Muscle layer of colon (tissue), 2 donors: ENCODE results near the gene PTPRD.

Source experiments
- H3K27ac ChIP-seq: one replicate; pipeline ENCODE4 v1.7.0; 2013; ENCODE audit warnings: low read depth, mild to moderate bottlenecking, low read length, moderate library complexity
- H3K27me3 ChIP-seq, 2 donors: one replicate each; pipeline ENCODE4 v1.7.0; 2013; ENCODE audit warnings: low read length in 2 of 2, mild to moderate bottlenecking in 2 of 2; ENCODE audit not compliant: insufficient read depth in 2 of 2, control insufficient read depth in 1 of 2
- H3K36me3 ChIP-seq: one replicate; pipeline ENCODE4 v1.7.0; 2013; ENCODE audit warnings: mild to moderate bottlenecking, low read length; ENCODE audit not compliant: insufficient read depth
- H3K4me1 ChIP-seq: one replicate; pipeline ENCODE4 v1.7.0; 2013; ENCODE audit warnings: mild to moderate bottlenecking, low read length; ENCODE audit not compliant: insufficient read depth
- H3K4me3 ChIP-seq, 2 donors: one replicate each; pipeline ENCODE4 v1.7.0; 2013; ENCODE audit warnings: low read length in 2 of 2, low read depth in 1 of 2, mild to moderate bottlenecking in 1 of 2, moderate library complexity in 1 of 2
- H3K9ac ChIP-seq: one replicate; pipeline ENCODE4 v1.7.0; 2013; ENCODE audit warnings: low read length
- H3K9me3 ChIP-seq: one replicate; pipeline ENCODE4 v1.7.0; 2013; ENCODE audit warnings: mild to moderate bottlenecking, low read length
- donor health status: abdominal sarcoma.
- donor health status: Adenocarcinoma of cecum.

PTPRD gene

DNA sequence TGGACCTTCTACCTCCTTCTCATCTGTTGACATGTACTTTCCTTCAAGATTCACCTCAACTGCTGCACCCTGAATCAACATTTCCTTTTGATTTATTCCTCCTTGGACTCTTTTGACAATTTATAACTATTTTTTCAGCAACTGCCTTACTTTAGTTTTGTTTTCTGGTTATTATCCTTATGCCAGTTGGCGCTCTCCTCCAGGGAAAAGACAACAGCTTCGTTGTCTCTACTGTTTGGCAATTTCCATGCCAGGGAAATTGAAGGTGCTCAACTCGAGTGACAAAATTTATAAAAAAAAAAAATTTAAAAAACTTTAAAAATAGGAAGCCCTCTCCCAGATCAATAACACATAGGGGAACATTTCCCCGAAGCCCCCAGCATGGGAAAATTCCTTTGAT lies 2264.0 kb downstream of the PTPRD start:
- H3K9me3 ChIP-seq: no peaks in the 10 kb centered on the region
- no peaks in the 10 kb centered on the region for H3K36me3 ChIP-seq
- H3K27ac ChIP-seq: no peak overlapping the region
- H3K4me3 ChIP-seq: no peak overlapping the region
- H3K4me1 ChIP-seq: no peaks in the 10 kb centered on the region
- H3K27me3 ChIP-seq: no peaks in the 10 kb centered on the region
- H3K9ac ChIP-seq: no peak overlapping the region

DNA sequence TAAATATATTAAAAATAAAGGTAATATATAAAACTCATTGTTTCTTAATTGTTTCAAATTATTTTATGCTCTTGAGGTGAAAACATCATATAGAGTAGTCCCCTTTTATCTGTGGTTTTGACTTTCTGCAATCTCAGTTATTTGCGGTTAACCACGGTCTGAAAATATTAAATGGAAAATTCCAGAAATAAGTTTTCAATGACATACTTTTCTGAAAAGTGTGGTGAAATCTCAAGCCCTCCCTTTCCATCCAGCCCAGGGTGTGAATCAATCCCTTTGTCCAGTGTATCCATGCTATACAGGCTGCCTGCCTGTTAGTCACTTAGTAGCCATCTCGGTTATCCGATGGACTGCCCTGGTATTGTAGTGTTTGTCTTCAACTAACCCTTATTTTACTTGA lies 2266.5 kb downstream of the PTPRD start:
- H3K4me1 ChIP-seq: no peaks in the 10 kb centered on the region
- H3K4me3 ChIP-seq: no peak overlapping the region
- no peak overlapping the region for H3K9ac ChIP-seq
- H3K27me3 ChIP-seq: no peaks in the 10 kb centered on the region
- no peaks in the 10 kb centered on the region for H3K9me3 ChIP-seq
- H3K36me3 ChIP-seq: no peaks in the 10 kb centered on the region
- H3K27ac ChIP-seq: no peak overlapping the region

DNA sequence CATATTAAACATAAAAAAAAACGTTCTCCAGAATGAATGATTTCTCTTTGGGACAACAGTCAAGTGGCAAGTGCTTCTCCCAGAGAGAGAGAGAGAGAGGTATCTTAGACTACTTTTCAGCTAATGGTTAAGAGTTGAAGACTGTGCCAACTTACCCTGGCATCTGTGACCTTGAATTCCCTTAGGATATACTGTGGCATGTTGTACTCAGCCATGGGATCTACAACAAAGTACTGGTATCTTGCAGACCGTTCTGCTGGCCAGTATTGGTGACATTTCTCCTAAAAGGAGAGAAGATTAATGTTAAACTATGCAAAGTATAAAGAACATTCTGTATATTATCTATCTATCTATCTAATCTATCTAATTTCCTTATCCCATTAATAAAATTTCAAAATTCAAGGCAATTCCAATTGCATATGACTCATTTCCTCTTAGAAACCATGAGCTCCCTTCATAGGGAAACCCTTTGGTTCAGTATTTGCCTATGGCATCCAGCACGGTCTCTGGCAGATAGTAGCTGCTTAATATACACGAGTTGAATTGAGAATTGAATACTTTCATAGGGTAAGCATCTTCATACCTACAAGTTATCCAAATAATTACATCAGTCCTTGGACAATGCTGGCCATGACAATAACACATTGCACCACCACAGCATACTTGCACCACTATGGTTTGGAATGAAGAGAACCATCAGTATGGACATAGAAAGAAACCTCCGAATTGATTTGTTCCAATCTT lies 2273.9 kb downstream of the PTPRD start:
- no peaks in the 10 kb centered on the region for H3K27me3 ChIP-seq
- no peaks in the 10 kb centered on the region for H3K4me1 ChIP-seq
- H3K9ac ChIP-seq: no peak overlapping the region
- H3K36me3 ChIP-seq: no peaks in the 10 kb centered on the region
- H3K4me3 ChIP-seq: no peak overlapping the region
- H3K27ac ChIP-seq: no peak overlapping the region
- no peaks in the 10 kb centered on the region for H3K9me3 ChIP-seq

DNA sequence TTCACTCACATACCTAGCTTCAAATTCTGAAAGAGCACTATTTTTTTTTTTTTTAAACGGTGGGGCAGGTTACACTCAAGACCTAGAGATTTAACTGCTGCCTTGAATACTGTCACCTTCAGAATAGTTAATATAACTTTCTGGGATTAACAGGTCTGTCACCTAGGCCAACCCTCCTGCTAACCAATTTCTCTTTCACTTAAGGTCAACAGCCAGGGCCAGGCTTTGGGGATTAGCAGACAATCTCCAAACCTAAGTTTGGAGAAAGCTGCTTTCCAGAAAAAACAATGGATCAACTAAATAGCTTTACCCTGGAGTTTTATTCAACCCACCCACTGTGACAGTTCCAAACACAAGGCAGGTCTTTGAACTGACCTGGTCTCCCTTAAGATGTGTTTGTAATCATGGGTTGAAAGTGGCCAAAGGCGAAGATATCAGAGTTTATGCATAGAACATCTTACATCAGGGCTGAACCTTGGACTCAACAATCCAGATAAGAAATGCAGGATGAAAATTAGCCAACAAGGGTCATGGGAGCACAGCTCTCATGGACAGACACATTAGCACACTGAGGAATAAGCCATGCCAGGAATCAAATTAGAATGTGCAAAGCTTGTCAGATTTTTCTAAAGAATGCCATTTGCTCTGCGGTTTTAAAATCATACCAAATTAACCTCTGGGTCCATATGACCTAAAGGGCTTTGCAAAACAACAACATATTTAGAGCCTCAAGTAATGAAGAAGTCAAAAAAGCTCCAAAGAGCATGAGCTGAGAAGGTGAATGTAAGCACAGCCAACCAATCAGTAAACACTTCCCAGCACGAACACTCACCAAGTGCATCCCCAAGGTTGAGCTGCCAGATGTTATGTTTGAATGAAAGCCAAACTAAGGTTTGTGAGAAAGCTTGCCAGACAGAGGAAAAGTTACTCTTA lies 2274.7 kb downstream of the PTPRD start:
- Histone ChIP-seq H3K4me3 (no peak overlapping the region), H3K36me3 (no peaks in the 10 kb centered on the region), H3K27ac (no peak overlapping the region), H3K9ac (no peak overlapping the region), H3K4me1 (no peaks in the 10 kb centered on the region), H3K27me3 (no peaks in the 10 kb centered on the region), H3K9me3 (no peaks in the 10 kb centered on the region)

DNA sequence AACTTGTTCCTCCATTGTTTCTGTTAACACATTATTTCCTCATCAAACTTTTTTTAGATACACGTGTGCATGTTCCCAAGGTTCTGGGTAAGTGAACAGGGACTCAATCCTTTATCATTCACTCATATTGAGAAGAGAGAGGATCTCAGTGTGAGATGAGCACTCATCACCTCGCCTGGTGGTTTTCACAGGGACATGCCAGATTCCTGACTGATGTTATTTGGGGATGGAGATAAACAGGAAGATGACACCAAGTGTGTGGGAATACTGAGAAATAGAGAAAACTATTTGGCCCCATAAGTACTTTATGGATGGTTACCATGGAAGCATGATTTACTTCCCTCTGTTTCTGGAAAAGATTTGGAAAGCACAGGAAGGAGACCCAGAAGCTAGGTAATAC lies 2279.9 kb downstream of the PTPRD start:
- Histone ChIP-seq H3K27me3 (no peaks in the 10 kb centered on the region), H3K9ac (no peak overlapping the region), H3K4me3 (no peak overlapping the region), H3K36me3 (no peaks in the 10 kb centered on the region), H3K27ac (no peak overlapping the region), H3K4me1 (no peaks in the 10 kb centered on the region), H3K9me3 (no peaks in the 10 kb centered on the region)

DNA sequence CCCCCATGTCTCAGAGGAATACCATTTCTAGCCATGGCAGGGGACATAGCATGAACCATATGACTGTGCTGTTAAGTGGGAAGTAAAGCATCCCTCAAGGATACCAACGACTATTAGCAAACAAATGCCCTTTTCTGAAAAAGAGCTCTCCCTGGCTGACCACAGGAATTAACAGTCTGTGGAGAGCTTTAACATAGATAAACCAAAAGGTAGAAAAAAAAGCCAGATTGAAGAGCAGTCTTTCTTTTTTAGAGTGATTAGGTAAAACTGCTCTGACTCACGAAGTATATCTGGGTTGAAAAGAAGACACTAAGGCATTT lies 2280.5 kb downstream of the PTPRD start:
- no peaks in the 10 kb centered on the region for H3K36me3 ChIP-seq

DNA sequence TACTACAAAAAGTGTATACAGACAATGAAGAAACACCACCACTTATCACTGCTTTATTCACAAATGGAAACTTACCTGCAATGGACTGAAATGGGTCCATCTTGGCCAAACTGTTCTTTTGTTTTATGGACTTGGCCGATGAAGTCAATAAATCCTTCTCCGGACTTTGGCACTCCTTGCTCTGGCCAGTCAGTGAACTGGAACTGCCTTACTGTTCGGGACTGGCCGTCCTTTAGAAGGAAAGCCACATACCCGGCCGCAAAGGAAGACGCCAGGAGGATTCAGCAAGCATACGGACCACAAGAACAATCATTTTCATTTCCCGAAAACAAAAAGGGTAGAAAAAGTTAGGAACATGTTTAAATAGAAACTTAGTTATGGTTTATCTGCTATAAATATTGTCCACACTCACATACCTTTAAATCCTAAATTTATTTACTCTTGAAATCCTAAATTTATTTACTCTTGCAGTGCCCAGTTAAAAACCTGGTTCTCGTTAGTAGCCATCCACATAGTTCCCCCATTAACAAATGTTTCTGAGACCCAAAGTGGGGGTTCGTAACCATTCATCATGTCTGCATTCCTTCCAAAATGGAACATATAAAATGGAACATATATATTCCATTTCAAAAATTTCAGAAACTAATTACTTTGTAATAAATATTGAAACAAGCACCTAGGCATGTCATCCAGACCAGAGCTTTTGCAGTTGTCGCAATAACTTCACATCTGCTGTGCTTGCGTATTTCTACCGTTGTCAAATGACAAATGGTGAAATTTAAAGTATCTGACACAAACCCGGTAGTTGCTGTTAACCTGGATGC lies 2281.1 kb downstream of the PTPRD start:
- Histone ChIP-seq H3K9ac (no peak overlapping the region), H3K4me1 (no peaks in the 10 kb centered on the region), H3K27me3 (no peaks in the 10 kb centered on the region), H3K36me3 (no peaks in the 10 kb centered on the region), H3K27ac (no peak overlapping the region), H3K4me3 (no peak overlapping the region), H3K9me3 (no peaks in the 10 kb centered on the region)

More for the DNA sequence above, 2280.5 kb downstream of the PTPRD start:
- H3K9me3 ChIP-seq: no peaks in the 10 kb centered on the region
- no peak overlapping the region for H3K27ac ChIP-seq
- no peaks in the 10 kb centered on the region for H3K4me1 ChIP-seq
- H3K9ac ChIP-seq: no peak overlapping the region
- H3K4me3 ChIP-seq: no peak overlapping the region
- no peaks in the 10 kb centered on the region for H3K27me3 ChIP-seq

DNA sequence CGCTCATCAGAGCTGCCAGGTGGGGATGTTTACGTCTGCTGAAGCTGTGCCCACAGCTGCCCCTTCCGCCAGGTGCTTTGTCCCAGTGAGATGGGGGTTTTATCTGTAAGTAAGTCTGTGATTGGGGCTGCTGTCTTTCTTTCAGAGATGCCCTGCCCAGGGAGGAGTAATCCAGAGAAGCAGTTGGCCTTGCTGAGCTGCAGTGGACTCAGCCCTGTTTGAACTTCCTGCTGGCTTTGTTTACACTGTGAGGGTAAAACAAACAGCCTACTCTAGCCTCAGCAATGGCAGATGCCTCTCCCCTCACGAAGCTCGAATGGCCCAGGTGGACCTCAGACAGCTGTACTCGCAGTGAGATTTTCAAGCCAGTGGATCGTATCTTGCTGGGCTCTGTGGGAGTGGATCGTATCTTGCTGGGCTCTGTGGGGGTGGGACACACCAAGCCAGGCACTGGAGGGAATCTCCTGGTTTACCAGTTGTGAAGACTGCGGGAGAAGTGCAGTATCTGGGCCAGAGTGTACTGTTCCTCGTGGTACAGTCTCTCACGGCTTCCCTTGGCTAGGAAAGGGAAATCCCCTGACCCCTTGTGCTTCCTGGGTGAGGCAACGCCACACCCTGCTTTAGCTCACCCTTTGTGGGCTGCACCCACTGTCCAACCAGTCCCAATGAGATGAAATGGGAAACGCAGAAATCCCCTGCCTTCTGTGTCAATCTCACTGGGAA lies 2283.1 kb downstream of the PTPRD start:
- H3K4me1 ChIP-seq: no peaks in the 10 kb centered on the region
- no peak overlapping the region for H3K9ac ChIP-seq
- H3K27ac ChIP-seq: no peak overlapping the region
- no peaks in the 10 kb centered on the region for H3K27me3 ChIP-seq
- no peak overlapping the region for H3K4me3 ChIP-seq
- H3K36me3 ChIP-seq: no peaks in the 10 kb centered on the region
- H3K9me3 ChIP-seq: no peaks in the 10 kb centered on the region

DNA sequence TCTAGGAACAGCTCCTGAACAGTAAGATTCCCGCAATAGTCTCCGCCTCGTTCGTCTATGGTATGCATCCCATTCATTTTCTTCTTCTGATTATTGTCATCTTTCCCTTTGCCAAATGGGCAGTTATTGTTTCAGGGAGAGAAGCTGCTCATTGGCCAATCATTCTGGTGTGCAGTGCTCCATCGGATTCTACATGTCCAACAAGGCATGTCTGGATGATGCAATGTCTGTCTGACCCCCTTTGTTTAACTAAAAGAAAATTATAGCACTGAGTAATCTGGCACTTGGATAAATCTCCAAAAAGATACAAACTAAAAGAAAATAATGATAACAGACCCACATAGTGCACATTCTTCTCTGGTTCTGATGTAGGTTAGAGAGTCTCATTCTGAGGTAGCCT lies 2297.6 kb downstream of the PTPRD start:
- Histone ChIP-seq H3K36me3 (no peaks in the 10 kb centered on the region), H3K27ac (no peak overlapping the region), H3K9ac (no peak overlapping the region), H3K9me3 (no peaks in the 10 kb centered on the region), H3K27me3 (no peaks in the 10 kb centered on the region), H3K4me3 (no peak overlapping the region), H3K4me1 (no peaks in the 10 kb centered on the region)

DNA sequence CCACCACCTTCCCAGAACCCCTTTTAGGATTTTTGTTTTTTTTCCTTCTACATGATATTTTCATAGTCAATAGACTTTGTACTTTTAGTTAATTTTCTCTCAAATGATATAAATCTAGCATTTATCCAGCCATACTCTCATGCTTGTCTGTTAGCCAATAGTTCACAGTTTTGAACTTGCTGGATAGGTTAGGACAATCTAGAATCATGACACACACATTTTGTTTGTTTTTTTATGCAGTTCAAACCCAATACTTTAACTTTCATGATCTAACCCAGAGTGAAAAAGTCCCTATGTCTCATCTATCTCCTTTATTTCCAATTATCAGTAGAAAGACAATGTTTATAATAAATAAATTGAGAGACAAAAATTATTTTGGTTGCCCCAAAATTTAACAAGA lies 2303.5 kb downstream of the PTPRD start:
- Histone ChIP-seq H3K4me3 (no peak overlapping the region), H3K27ac (no peak overlapping the region), H3K4me1 (no peaks in the 10 kb centered on the region), H3K36me3 (no peaks in the 10 kb centered on the region), H3K9me3 (no peaks in the 10 kb centered on the region), H3K9ac (no peak overlapping the region), H3K27me3 (no peaks in the 10 kb centered on the region)

DNA sequence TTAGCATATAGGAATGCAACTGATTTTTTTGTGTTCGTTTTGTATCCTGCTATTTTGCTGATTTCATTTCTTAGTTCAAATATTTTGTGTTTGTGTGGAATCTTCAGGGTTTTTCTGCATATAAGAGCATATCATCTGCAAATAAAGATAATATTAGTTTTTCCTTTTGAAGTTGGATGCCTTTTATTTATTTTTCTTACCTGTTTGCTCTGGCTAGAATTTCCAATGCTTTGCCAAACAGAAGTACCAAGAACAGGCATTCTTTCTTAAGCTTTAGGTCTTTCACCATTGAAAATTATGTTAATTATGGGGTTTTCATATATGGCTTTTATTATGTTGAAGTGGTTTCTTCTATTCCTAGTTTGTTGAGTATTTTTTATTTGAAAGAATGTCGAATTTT lies 2308.1 kb downstream of the PTPRD start:
- no peak overlapping the region for H3K9ac ChIP-seq
- H3K36me3 ChIP-seq: no peaks in the 10 kb centered on the region
- no peak overlapping the region for H3K4me3 ChIP-seq
- H3K27me3 ChIP-seq: no peaks in the 10 kb centered on the region
- H3K4me1 ChIP-seq: no peaks in the 10 kb centered on the region
- H3K9me3 ChIP-seq: no peaks in the 10 kb centered on the region
- no peak overlapping the region for H3K27ac ChIP-seq
